ENCODE results near the gene MCC. TPM values are rescaled to one million over a fixed set of nuclear protein-coding genes. Genes with fewer than 3 reads are reported as not detected.
A peak's percentile ranks its signal among the peaks of the same experiment; 100 is the strongest.

The MCC gene
- total and polyA plus RNA-seq, 4 donors, result 9.0 to 47.3 (median 14.7) TPM

GRCh38 chr5:113213551-113214425 is 274.5 kb downstream of the MCC start:
- H3K9me3 ChIP-seq (ENCODE audit: control insufficient read depth in 4 of 4, low read length in 3 of 4), result no peaks in the 10 kb centered on the region
- no peak for TF ChIP-seq HNF4A (conservative IDR thresholded peaks at IDR 0.05)
- TF ChIP-seq, protein P1, sequence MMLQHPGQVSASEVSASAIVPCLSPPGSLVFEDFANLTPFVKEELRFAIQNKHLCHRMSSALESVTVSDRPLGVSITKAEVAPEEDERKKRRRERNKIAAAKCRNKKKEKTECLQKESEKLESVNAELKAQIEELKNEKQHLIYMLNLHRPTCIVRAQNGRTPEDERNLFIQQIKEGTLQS (IDR thresholded peaks at IDR 0.05), result no peak
- no peak for TF ChIP-seq RAD21 (IDR thresholded peaks at IDR 0.05)
- no peak for TF ChIP-seq GABPA (IDR thresholded peaks at IDR 0.05 in 1 of 2, conservative IDR thresholded peaks at IDR 0.05 in 1 of 2)
- TF ChIP-seq NR2F2 (IDR thresholded peaks at IDR 0.05), result no peak
- TF ChIP-seq CTCF (IDR thresholded peaks at IDR 0.05; ENCODE audit: low read depth, low read length, missing input control), result no peak
- TF ChIP-seq RXRA (IDR thresholded peaks at IDR 0.05), result no peak
- TF ChIP-seq ZBTB33 (IDR thresholded peaks at IDR 0.05), result no peak
- no peak overlapping the region for H3K9ac ChIP-seq (ENCODE audit: low read depth in 1 of 2, low read length in 2 of 2)
- H3K27ac ChIP-seq (ENCODE audit: low read depth in 1 of 2, low read length in 2 of 2), result no peak overlapping the region
- 91% methylated on average over 14 of the region's 14 CpGs for WGBS
- no peaks in the 10 kb centered on the region for H3K27me3 ChIP-seq (ENCODE audit: control insufficient read depth in 4 of 4, insufficient read depth in 4 of 4, low read length in 3 of 4)
- DNase-seq (ENCODE audit: low spot score), result no peak
- H3K4me3 ChIP-seq (ENCODE audit: low read depth in 1 of 3, low read length in 3 of 3), result no peak overlapping the region
- no peaks in the 10 kb centered on the region for H3K36me3 ChIP-seq (ENCODE audit: control insufficient read depth in 4 of 4, insufficient read depth in 3 of 4, low read depth in 1 of 4, low read length in 3 of 4)
- H3K4me1 ChIP-seq (ENCODE audit: control insufficient read depth in 4 of 4, insufficient read depth in 4 of 4, low read length in 3 of 4), result peaks cover 0 to 20% (median 14%) of the 10 kb centered on the region in 4 donors

DNA sequence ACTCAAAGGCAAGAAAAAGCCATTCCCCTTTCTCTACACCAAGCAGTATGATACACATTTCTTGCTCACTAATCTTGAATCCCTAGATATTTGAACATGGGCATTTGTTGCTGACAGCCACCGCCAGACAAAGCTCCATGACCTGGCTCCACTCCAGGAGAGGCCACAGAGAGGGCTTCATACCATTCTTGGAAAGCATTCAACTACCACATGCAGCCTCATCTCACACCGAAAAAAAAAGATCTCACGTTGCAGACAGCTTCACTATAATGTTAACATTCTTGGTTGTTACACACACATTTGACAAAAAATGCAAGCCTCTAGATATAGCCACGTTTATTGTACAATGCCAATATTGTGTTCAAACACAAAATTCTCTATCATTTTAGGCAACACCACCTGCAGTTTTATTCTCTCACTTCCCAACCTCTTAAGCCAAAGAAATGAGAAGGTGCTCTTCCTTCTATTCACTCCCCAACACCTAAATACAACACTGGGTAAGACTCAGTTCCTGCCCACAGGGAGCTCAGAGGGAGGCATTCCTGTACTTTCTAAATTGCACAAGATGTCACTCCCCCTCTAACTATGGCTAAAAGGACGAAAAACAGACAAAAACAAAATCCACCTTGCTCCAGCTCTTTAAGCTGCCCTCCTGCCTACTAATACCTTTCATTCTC is 275.9 kb downstream of the MCC start:
- 18% methylated on average over 5 of the region's 5 CpGs for WGBS
- H3K4me1 ChIP-seq (ENCODE audit: control insufficient read depth in 4 of 4, insufficient read depth in 4 of 4, low read length in 3 of 4), result peaks cover 0 to 15% (median 10%) of the 10 kb centered on the region in 4 donors
- H3K9ac ChIP-seq (ENCODE audit: low read depth in 1 of 2, low read length in 2 of 2), result no peak overlapping the region
- no peak overlapping the region for H3K4me3 ChIP-seq (ENCODE audit: low read depth in 1 of 3, low read length in 3 of 3)
- no peaks in the 10 kb centered on the region for H3K27me3 ChIP-seq (ENCODE audit: control insufficient read depth in 4 of 4, insufficient read depth in 4 of 4, low read length in 3 of 4)
- no peaks in the 10 kb centered on the region for H3K36me3 ChIP-seq (ENCODE audit: control insufficient read depth in 4 of 4, insufficient read depth in 3 of 4, low read depth in 1 of 4, low read length in 3 of 4)
- no peak for TF ChIP-seq ZBTB33 (IDR thresholded peaks at IDR 0.05)
- no peak for TF ChIP-seq JUND (IDR thresholded peaks at IDR 0.05)
- TF ChIP-seq, protein P1 (IDR thresholded peaks at IDR 0.05), result no peak
- no peak for TF ChIP-seq SP1 (IDR thresholded peaks at IDR 0.05)
- no peak for TF ChIP-seq TAF1 (conservative IDR thresholded peaks at IDR 0.05)
- TF ChIP-seq HNF4A (conservative IDR thresholded peaks at IDR 0.05), result no peak
- no peak for TF ChIP-seq CTCF (IDR thresholded peaks at IDR 0.05; ENCODE audit: low read depth, low read length, missing input control)
- no peak for TF ChIP-seq FOXA1 (IDR thresholded peaks at IDR 0.05)
- TF ChIP-seq YY1 (IDR thresholded peaks at IDR 0.05), result no peak
- TF ChIP-seq, protein P2, sequence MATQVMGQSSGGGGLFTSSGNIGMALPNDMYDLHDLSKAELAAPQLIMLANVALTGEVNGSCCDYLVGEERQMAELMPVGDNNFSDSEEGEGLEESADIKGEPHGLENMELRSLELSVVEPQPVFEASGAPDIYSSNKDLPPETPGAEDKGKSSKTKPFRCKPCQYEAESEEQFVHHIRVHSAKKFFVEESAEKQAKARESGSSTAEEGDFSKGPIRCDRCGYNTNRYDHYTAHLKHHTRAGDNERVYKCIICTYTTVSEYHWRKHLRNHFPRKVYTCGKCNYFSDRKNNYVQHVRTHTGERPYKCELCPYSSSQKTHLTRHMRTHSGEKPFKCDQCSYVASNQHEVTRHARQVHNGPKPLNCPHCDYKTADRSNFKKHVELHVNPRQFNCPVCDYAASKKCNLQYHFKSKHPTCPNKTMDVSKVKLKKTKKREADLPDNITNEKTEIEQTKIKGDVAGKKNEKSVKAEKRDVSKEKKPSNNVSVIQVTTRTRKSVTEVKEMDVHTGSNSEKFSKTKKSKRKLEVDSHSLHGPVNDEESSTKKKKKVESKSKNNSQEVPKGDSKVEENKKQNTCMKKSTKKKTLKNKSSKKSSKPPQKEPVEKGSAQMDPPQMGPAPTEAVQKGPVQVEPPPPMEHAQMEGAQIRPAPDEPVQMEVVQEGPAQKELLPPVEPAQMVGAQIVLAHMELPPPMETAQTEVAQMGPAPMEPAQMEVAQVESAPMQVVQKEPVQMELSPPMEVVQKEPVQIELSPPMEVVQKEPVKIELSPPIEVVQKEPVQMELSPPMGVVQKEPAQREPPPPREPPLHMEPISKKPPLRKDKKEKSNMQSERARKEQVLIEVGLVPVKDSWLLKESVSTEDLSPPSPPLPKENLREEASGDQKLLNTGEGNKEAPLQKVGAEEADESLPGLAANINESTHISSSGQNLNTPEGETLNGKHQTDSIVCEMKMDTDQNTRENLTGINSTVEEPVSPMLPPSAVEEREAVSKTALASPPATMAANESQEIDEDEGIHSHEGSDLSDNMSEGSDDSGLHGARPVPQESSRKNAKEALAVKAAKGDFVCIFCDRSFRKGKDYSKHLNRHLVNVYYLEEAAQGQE (IDR thresholded peaks at IDR 0.05), result no peak
- TF ChIP-seq RXRA (IDR thresholded peaks at IDR 0.05), result no peak
- peak; percentile 63 for DNase-seq (ENCODE audit: low spot score)
- no peaks in the 10 kb centered on the region for H3K9me3 ChIP-seq (ENCODE audit: control insufficient read depth in 4 of 4, low read length in 3 of 4)
- H3K27ac ChIP-seq (ENCODE audit: low read depth in 1 of 2, low read length in 2 of 2), result no peak overlapping the region

Data from liver (tissue), 9 donors.